DND-41 (cell line): Measurements from ENCODE around the gene FRS3.

ENCODE experiments used
- ATAC-seq: fragments of 200-7000 bp; cut with Tn5 transposase; 3 replicates; pipeline ENCODE4 v1.9.1; 2021; ENCODE audit warnings: low read depth; ENCODE audit not compliant: insufficient read depth
- DNase-seq: peaks from one replicate; pipeline ENCODE4 v3.0.0-alpha.2; 2020
- H2AFZ ChIP-seq: 2 replicates; pipeline ENCODE4 v1.6.0; 2012; ENCODE audit warnings: low read depth, low read length
- H3K27ac ChIP-seq: 2 replicates; pipeline ENCODE4 v1.5.1; 2012; ENCODE audit warnings: low read length, inconsistent platforms
- H3K27me3 ChIP-seq: fragments of 200-600 bp; sonication (generic); 2 replicates; pipeline ENCODE4 v1.6.0; 2012; ENCODE audit warnings: low read length, mild to moderate bottlenecking, inconsistent platforms; ENCODE audit not compliant: insufficient read depth, poor library complexity
- H3K36me3 ChIP-seq: 2 replicates; pipeline ENCODE4 v1.5.1; 2012; ENCODE audit warnings: low read length, inconsistent platforms; ENCODE audit not compliant: insufficient read depth
- H3K4me1 ChIP-seq: 2 replicates; pipeline ENCODE4 v1.5.1; 2012; ENCODE audit warnings: mild to moderate bottlenecking, low read length; ENCODE audit not compliant: insufficient read depth
- H3K4me2 ChIP-seq: 2 replicates; pipeline ENCODE4 v1.6.0; 2012; ENCODE audit warnings: mild to moderate bottlenecking, moderate library complexity, low read length, inconsistent platforms; ENCODE audit not compliant: insufficient read depth
- H3K4me3 ChIP-seq, 2 experiments: fragments of 200-600 bp in 1 of 2; shearing (Covaris generic) in 1 of 2; 2 replicates each; pipeline ENCODE4 v1.5.1; 2012 to 2016; ENCODE audit warnings: inconsistent platforms in 2 of 2, low read length in 2 of 2, mild to moderate bottlenecking in 2 of 2, low read depth in 1 of 2, moderate library complexity in 1 of 2
- H3K79me2 ChIP-seq: 2 replicates; pipeline ENCODE4 v1.6.0; 2012; ENCODE audit warnings: low read length, inconsistent platforms; ENCODE audit not compliant: insufficient read depth
- H3K9ac ChIP-seq: 2 replicates; pipeline ENCODE4 v1.6.0; 2012; ENCODE audit warnings: low read depth, mild to moderate bottlenecking, inconsistent platforms, low read length, moderate library complexity
- H3K9me3 ChIP-seq: 2 replicates; pipeline ENCODE4 v1.5.1; 2012; ENCODE audit warnings: low read length, moderate library complexity, mild to moderate bottlenecking, inconsistent platforms; ENCODE audit not compliant: insufficient read depth, severe bottlenecking
- H4K20me1 ChIP-seq: 2 replicates; pipeline ENCODE4 v1.6.0; 2012; ENCODE audit warnings: low read length; ENCODE audit not compliant: insufficient read depth
- EZH2 ChIP-seq: IDR thresholded peaks from 3 replicates; pipeline ENCODE4 v1.6.1; 2012; ENCODE audit warnings: borderline replicate concordance, low read depth, mild to moderate bottlenecking, moderate library complexity, low read length, inconsistent platforms; ENCODE audit not compliant: severe bottlenecking
- TF ChIP-seq, protein P1 (sequence below): IDR thresholded peaks from 2 replicates; pipeline ENCODE4 v1.5.1; 2012; ENCODE audit warnings: borderline replicate concordance, low read length, moderate library complexity, mild to moderate bottlenecking; ENCODE audit not compliant: poor library complexity, severe bottlenecking; ENCODE audit errors: extremely low read depth

The FRS3 gene

DNA sequence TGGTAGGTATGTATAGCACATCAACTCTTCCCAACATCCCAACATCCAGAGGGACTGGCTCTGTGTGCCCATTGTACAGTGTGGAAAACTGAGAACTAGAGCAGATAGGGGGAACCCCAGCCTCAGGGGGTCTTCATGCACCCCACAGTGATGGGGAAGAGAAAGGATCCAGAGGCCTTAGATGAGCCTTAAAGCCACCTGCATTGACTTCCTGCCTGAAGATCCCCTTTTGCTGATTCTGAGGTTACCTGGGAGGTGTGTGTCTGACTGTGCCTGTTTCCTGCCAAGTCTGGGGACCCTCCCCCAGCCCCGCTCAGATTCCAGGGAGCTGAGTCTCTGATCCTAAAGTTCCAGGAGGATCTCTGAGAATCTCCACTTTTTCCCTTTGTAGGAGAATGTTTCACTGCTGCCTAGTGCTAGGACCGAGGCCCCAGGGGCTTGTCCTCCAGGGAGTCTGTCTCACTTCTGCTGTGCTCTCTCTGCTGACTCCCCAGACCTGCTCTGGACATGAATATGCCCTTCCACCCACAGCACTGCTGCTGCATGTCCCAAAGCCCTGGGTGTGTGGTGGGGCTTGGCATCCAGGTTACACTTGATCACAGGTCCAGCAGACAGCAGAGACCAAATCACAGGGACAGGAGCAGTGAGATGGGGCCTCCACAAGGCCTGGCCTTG lies 19.7 kb downstream of the FRS3 start:
- ATAC-seq: no peak
- Histone ChIP-seq H3K9me3 (no peaks in the 10 kb centered on the region), H2AFZ (no peak overlapping the region), H3K4me1 (no peaks in the 10 kb centered on the region), H3K79me2 (no peaks in the 10 kb centered on the region), H3K9ac (no peak overlapping the region), H3K4me2 (no peak overlapping the region), H4K20me1 (no peaks in the 10 kb centered on the region), H3K27ac (no peak overlapping the region), H3K36me3 (no peaks in the 10 kb centered on the region), H3K27me3 (peaks cover 2% of the 10 kb centered on the region), H3K4me3 (no peak overlapping the region)
- TF ChIP-seq, protein P1, sequence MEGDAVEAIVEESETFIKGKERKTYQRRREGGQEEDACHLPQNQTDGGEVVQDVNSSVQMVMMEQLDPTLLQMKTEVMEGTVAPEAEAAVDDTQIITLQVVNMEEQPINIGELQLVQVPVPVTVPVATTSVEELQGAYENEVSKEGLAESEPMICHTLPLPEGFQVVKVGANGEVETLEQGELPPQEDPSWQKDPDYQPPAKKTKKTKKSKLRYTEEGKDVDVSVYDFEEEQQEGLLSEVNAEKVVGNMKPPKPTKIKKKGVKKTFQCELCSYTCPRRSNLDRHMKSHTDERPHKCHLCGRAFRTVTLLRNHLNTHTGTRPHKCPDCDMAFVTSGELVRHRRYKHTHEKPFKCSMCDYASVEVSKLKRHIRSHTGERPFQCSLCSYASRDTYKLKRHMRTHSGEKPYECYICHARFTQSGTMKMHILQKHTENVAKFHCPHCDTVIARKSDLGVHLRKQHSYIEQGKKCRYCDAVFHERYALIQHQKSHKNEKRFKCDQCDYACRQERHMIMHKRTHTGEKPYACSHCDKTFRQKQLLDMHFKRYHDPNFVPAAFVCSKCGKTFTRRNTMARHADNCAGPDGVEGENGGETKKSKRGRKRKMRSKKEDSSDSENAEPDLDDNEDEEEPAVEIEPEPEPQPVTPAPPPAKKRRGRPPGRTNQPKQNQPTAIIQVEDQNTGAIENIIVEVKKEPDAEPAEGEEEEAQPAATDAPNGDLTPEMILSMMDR: no peak
- TF ChIP-seq EZH2: no peak
- no peak for DNase-seq

DNA sequence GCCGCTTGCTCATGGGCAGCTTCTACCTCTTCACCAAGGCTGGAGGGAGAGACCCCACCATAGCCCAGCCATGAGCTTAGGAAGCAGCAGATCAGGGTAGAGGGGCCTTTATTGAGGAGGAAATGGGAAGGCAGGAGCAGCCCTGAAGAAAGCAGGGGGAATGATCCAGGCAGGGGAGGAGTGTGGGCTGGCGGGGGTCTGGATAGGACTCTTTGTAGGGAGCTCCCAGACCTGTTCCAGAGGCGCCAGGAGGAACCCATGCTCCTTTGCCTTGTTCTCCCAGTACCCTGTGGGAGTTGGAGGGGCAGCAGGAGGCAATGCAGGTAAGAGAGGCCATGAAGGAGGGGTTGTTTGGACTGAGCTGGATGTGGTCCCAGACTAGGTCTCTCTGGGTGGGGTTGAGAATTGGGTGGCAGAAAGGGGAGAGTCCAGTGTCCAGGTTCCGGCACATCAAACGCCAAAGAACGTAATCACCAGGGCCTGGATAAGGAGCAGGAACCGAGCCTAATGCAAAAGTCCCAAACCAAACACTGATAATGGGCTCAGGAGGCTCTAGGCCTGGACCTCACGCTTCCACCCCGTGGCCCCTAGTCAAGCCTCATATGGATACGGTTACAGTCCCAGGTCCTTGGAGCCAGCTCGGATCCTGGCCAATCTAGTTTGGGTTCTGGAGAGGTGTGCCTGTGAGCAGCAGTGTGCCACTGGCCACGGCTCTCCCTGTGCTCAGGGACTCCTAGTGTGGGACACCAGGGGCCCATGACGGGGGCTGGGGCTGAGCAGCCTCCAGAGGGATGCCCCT lies 20.4 kb downstream of the FRS3 start:
- Histone ChIP-seq H3K36me3 (no peaks in the 10 kb centered on the region), H3K9ac (no peak overlapping the region), H3K4me1 (no peaks in the 10 kb centered on the region), H2AFZ (no peak overlapping the region), H3K79me2 (no peaks in the 10 kb centered on the region), H3K9me3 (no peaks in the 10 kb centered on the region), H3K4me3 (no peak overlapping the region), H3K4me2 (no peak overlapping the region), H3K27ac (no peak overlapping the region), H4K20me1 (no peaks in the 10 kb centered on the region), H3K27me3 (peaks cover 2% of the 10 kb centered on the region)
- ATAC-seq (no peak), DNase-seq (no peak)
- TF ChIP-seq, protein P1: no peak
- TF ChIP-seq EZH2: no peak

GRCh38 chr6:41758641-41759035 lies 21.1 kb downstream of the FRS3 start:
- Histone ChIP-seq H3K36me3 (no peaks in the 10 kb centered on the region), H3K79me2 (no peaks in the 10 kb centered on the region), H4K20me1 (no peaks in the 10 kb centered on the region), H3K27ac (no peak overlapping the region), H3K9me3 (no peaks in the 10 kb centered on the region), H2AFZ (no peak overlapping the region), H3K4me2 (no peak overlapping the region), H3K27me3 (peaks cover 2% of the 10 kb centered on the region), H3K4me3 (no peak overlapping the region), H3K4me1 (no peaks in the 10 kb centered on the region), H3K9ac (no peak overlapping the region)
- DNase-seq (no peak), ATAC-seq (no peak)
- TF ChIP-seq, protein P1: no peak
- no peak for TF ChIP-seq EZH2
